Tibial nerve (tissue), 4 donors: ENCODE results near the gene IFITM10.

Experiments
- EP300 ChIP-seq, 2 donors: sonication (generic); formaldehyde crosslinking; IDR thresholded peaks; one replicate each; pipeline ENCODE4 v1.6.1; 2017; ENCODE audit warnings: antibody characterized with exemption in 2 of 2, mild to moderate bottlenecking in 1 of 2
- POLR2A ChIP-seq, 2 donors: fragments of 450-650 bp; IDR thresholded peaks; one replicate each; pipeline ENCODE4 v1.6.1; 2017; ENCODE audit warnings: antibody characterized with exemption in 2 of 2, mild to moderate bottlenecking in 2 of 2, moderate library complexity in 2 of 2
- TF ChIP-seq, protein P1 (sequence below), 5 experiments: fragments of 200-600 bp in 3 of 5; fragments of 450-650 bp in 2 of 5; sonication (generic) in 3 of 5; IDR thresholded peaks; one replicate each; pipeline ENCODE4 v1.5.1; 2016 to 2019; ENCODE audit warnings: antibody characterized with exemption in 5 of 5, mild to moderate bottlenecking in 3 of 5, moderate library complexity in 2 of 5

DNA sequence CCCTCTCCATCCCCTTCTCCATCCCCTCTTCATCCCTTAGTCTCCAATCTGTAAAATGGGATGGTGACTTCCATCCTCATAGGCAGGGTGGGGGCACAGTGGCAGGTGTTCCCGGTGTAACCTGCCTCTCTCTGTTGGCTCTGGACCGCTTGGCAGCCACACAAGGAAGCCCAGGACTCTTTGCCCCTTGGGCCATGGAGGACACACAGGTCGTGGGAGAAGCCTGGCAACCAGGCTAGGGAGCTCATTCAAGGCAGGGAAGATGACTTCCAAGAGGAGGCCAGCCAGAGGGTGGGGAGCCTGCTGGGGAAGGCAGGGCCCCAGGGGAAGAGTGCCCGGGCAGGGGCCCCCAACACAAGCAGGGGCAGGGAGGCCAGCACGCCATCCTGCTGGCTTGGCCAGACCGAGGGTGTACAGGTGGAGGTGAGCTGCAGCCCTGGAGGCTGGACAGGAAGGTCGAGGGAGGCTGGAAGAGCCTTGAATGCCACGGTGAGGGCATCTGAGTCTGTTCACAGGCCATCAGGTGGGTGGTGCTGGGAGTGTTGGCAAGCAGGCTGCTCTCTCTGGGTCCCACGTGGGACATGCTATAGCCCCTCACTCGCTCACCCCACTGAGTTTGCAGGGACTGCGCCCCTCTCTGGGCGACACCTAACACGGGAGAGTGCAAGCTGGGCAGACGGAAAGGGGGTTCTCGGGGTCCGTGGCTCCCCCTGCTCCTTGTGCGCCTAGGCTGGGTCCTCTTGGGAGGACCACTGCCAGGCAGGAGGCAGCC is 28.8 kb upstream of the IFITM10 start:
- no peak for TF ChIP-seq EP300 (IDR thresholded peaks at IDR 0.05)
- TF ChIP-seq, protein P1, sequence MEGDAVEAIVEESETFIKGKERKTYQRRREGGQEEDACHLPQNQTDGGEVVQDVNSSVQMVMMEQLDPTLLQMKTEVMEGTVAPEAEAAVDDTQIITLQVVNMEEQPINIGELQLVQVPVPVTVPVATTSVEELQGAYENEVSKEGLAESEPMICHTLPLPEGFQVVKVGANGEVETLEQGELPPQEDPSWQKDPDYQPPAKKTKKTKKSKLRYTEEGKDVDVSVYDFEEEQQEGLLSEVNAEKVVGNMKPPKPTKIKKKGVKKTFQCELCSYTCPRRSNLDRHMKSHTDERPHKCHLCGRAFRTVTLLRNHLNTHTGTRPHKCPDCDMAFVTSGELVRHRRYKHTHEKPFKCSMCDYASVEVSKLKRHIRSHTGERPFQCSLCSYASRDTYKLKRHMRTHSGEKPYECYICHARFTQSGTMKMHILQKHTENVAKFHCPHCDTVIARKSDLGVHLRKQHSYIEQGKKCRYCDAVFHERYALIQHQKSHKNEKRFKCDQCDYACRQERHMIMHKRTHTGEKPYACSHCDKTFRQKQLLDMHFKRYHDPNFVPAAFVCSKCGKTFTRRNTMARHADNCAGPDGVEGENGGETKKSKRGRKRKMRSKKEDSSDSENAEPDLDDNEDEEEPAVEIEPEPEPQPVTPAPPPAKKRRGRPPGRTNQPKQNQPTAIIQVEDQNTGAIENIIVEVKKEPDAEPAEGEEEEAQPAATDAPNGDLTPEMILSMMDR (IDR thresholded peaks at IDR 0.05) = no peak
- no peak for TF ChIP-seq POLR2A (IDR thresholded peaks at IDR 0.05)
